ENCODE data around the gene VPS72. TPM values are rescaled to one million over a fixed set of nuclear protein-coding genes. Genes with fewer than 3 reads are reported as not detected.

Gene VPS72
- total and polyA plus RNA-seq, 2 of the 13 experiments (the other 11 are each of a cell fraction or from before 2014, with no cell fraction given), result 33.7 to 34.5 TPM

DNA sequence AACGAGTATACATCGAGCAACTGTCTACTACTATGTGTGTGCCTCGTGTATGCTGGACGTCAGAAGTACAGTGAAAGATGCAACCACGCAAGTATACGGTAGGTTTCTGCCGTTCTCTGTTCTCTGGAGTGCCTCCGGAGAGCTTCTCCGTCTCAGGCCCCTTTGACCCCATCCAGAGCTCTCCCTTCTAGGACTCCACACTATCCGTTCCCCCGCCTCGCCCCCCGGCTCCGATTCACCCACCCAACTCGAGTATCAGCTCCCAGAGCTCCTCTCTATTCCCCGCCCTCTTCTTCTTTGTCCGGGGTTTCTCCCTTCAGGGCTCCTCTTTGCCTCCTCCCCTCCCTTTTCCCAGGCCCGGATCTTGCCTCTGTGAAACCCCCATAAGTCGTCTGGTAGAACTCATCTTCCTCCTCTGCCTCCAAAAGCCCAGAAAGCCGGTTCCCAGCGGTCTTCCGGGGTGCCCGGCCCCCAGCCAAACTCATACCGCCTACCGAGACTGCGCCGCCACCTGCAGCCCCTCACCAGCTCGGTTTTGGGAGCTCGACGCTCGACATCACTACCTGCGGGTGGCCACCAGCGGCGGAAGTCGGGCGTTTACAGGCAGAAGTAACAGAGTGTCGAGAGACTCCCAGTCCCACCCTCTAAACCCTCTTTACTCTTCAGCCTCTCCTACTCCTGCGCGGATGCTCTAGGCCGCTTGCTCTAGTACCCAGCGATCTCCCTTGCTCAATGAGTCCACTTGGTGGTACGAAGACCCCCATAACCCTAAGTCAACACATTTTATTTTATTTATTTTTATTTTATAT is at the start of gene VPS72 (continued):
- TF ChIP-seq, protein P1, sequence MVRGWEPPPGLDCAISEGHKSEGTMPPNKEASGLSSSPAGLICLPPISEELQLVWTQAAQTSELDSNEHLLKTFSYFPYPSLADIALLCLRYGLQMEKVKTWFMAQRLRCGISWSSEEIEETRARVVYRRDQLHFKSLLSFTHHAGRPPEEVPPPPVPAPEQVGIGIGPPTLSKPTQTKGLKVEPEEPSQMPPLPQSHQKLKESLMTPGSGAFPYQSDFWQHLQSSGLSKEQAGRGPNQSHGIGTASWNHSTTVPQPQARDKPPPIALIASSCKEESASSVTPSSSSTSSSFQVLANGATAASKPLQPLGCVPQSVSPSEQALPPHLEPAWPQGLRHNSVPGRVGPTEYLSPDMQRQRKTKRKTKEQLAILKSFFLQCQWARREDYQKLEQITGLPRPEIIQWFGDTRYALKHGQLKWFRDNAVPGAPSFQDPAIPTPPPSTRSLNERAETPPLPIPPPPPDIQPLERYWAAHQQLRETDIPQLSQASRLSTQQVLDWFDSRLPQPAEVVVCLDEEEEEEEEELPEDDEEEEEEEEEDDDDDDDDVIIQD (CRISPR knock-in tag; IDR thresholded peaks at IDR 0.05; ENCODE audit: low read depth), result no peak; the same call in 1 of the 2 replicates
- TF ChIP-seq ZMYM3 (CRISPR knock-in tag; IDR thresholded peaks at IDR 0.05) (peak; percentile 74; the same call in 1 of the 2 replicates), AHR (CRISPR knock-in tag; IDR thresholded peaks at IDR 0.05) (peak; percentile 37; the same call in 1 of the 2 replicates), ONECUT2 (CRISPR knock-in tag; IDR thresholded peaks at IDR 0.05) (no peak), ARNT (IDR thresholded peaks at IDR 0.05) (no peak), ZNF607 (CRISPR knock-in tag; IDR thresholded peaks at IDR 0.05; ENCODE audit: borderline replicate concordance) (peak; percentile 58; the same call in 1 of the 2 replicates), REPIN1 (CRISPR knock-in tag; IDR thresholded peaks at IDR 0.05; ENCODE audit: borderline replicate concordance, low read depth) (peak; percentile 86; the same call in 1 of the 2 replicates), ZNF572 (CRISPR knock-in tag; IDR thresholded peaks at IDR 0.05) (peak; percentile 78; the same call in 1 of the 2 replicates), BHLHE40 (IDR thresholded peaks at IDR 0.05; ENCODE audit: low read length) (no peak), MXD4 (CRISPR knock-in tag; IDR thresholded peaks at IDR 0.05) (peak; percentile 66; the same call in 1 of the 2 replicates), ZNF567 (CRISPR knock-in tag; IDR thresholded peaks at IDR 0.05; ENCODE audit: borderline replicate concordance) (0 out of 2 replicates have a peak, but pooled peaks have one; percentile 89), ZNF720 (CRISPR knock-in tag; IDR thresholded peaks at IDR 0.05) (no peak), RARG (CRISPR knock-in tag; IDR thresholded peaks at IDR 0.05; ENCODE audit: low read depth) (0 out of 2 replicates have a peak, but pooled peaks have one; percentile 32), ISL2 (CRISPR knock-in tag; IDR thresholded peaks at IDR 0.05) (peak; percentile 64)
- TF ChIP-seq, protein P2, sequence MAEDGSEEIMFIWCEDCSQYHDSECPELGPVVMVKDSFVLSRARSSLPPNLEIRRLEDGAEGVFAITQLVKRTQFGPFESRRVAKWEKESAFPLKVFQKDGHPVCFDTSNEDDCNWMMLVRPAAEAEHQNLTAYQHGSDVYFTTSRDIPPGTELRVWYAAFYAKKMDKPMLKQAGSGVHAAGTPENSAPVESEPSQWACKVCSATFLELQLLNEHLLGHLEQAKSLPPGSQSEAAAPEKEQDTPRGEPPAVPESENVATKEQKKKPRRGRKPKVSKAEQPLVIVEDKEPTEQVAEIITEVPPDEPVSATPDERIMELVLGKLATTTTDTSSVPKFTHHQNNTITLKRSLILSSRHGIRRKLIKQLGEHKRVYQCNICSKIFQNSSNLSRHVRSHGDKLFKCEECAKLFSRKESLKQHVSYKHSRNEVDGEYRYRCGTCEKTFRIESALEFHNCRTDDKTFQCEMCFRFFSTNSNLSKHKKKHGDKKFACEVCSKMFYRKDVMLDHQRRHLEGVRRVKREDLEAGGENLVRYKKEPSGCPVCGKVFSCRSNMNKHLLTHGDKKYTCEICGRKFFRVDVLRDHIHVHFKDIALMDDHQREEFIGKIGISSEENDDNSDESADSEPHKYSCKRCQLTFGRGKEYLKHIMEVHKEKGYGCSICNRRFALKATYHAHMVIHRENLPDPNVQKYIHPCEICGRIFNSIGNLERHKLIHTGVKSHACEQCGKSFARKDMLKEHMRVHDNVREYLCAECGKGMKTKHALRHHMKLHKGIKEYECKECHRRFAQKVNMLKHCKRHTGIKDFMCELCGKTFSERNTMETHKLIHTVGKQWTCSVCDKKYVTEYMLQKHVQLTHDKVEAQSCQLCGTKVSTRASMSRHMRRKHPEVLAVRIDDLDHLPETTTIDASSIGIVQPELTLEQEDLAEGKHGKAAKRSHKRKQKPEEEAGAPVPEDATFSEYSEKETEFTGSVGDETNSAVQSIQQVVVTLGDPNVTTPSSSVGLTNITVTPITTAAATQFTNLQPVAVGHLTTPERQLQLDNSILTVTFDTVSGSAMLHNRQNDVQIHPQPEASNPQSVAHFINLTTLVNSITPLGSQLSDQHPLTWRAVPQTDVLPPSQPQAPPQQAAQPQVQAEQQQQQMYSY (CRISPR knock-in tag; IDR thresholded peaks at IDR 0.05), result no peak
- TF ChIP-seq, protein P3, sequence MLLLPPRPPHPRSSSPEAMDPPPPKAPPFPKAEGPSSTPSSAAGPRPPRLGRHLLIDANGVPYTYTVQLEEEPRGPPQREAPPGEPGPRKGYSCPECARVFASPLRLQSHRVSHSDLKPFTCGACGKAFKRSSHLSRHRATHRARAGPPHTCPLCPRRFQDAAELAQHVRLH (CRISPR knock-in tag; IDR thresholded peaks at IDR 0.05; ENCODE audit: borderline replicate concordance, low read depth), result peak; percentile 72
- TF ChIP-seq, protein P4, sequence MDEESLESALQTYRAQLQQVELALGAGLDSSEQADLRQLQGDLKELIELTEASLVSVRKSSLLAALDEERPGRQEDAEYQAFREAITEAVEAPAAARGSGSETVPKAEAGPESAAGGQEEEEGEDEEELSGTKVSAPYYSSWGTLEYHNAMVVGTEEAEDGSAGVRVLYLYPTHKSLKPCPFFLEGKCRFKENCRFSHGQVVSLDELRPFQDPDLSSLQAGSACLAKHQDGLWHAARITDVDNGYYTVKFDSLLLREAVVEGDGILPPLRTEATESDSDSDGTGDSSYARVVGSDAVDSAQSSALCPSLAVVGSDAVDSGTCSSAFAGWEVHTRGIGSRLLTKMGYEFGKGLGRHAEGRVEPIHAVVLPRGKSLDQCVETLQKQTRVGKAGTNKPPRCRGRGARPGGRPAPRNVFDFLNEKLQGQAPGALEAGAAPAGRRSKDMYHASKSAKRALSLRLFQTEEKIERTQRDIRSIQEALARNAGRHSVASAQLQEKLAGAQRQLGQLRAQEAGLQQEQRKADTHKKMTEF (CRISPR knock-in tag; IDR thresholded peaks at IDR 0.05), result peak; percentile 83
- TF ChIP-seq, protein P5, sequence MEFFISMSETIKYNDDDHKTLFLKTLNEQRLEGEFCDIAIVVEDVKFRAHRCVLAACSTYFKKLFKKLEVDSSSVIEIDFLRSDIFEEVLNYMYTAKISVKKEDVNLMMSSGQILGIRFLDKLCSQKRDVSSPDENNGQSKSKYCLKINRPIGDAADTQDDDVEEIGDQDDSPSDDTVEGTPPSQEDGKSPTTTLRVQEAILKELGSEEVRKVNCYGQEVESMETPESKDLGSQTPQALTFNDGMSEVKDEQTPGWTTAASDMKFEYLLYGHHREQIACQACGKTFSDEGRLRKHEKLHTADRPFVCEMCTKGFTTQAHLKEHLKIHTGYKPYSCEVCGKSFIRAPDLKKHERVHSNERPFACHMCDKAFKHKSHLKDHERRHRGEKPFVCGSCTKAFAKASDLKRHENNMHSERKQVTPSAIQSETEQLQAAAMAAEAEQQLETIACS (CRISPR knock-in tag; IDR thresholded peaks at IDR 0.05), result no peak
- TF ChIP-seq, protein P6, sequence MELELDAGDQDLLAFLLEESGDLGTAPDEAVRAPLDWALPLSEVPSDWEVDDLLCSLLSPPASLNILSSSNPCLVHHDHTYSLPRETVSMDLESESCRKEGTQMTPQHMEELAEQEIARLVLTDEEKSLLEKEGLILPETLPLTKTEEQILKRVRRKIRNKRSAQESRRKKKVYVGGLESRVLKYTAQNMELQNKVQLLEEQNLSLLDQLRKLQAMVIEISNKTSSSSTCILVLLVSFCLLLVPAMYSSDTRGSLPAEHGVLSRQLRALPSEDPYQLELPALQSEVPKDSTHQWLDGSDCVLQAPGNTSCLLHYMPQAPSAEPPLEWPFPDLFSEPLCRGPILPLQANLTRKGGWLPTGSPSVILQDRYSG (CRISPR knock-in tag; IDR thresholded peaks at IDR 0.05), result peak; percentile 61; the same call in 1 of the 2 replicates

All from HepG2 (cell line).